ENCODE data around the gene RFTN1.

The RFTN1 gene

DNA sequence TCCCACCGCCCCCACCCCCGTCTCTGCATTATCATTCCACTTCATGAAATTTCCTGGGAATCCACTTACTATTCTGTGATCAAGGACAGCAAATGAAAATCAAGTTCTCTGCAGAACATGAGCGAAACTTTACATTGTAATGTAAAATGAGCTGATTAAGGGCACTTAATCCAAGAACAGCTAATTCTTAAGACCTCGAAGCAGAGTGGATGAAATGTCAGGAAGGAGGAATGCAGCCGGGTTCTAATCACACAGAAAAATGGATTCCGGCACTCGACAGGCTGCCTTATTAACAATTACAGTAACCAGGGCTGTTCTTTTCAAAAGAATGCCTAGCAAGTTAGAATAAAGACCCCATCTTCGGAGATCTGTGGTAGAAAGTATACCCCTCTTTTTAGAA, 57.5 kb downstream of the RFTN1 start:
- no peak for DNase-seq (ENCODE audit: low spot score)
- no peak for TF ChIP-seq CTCF (IDR thresholded peaks at IDR 0.05; ENCODE audit: extremely low read depth, missing control alignments)

DNA sequence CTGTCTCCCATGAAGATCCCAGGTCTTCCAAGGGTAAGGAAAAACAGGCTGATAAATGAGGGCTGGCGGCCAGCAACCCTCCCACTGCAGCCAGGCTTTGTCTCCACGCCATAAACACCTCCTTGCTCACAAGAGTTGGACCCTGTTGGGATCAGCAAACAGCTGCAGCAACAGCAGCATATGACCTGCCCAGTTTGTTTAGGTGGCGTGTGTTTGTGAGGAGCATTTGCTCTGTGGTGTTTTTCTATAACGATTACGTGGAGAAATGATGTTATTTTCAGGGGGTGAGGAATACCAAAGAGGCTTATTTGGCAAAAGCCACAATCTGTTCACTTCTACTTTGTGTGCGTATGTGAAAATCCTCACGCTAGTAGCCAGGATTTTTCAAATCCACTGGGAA, 58.5 kb downstream of the RFTN1 start:
- DNase-seq (ENCODE audit: low spot score): no peak
- TF ChIP-seq CTCF (IDR thresholded peaks at IDR 0.05; ENCODE audit: extremely low read depth, missing control alignments): no peak

DNA sequence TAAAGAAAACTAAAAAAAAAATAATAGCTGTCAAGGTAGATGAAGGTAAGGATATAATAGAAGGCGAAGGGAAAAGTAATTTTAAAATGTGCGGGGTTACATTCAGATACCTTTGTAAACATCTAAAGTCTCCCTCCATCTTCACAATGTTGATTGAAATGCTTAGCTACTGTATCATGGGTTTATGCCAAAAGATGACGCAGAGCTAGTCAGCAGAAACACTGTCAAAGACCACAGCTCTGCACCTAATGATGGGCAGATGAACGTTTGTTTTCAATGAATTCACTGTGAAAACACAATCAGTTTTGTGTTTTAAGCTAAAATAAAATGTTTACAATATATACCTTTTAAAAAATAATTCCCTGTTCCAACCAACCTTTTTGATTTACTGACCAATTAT, 61.2 kb downstream of the RFTN1 start:
- TF ChIP-seq CTCF (IDR thresholded peaks at IDR 0.05; ENCODE audit: extremely low read depth, missing control alignments): no peak
- DNase-seq (ENCODE audit: low spot score): no peak

DNA sequence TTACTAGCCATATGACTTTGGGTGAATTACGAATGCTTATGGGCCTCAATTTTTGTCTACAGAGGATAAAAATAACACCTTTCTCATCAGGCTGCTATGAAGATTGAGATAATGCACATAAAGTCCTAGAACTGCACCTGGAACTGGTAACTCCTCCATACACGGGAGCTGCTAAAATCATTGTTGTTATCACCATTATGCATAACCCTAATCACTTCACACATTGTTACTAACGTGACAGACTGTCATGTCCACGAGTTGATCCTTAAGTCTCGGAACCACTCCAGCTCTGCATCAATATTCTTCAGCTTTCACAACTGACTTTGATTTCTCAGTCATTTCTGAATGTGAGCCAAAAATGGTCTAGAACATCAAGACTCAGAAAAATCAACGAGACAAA, 64.1 kb downstream of the RFTN1 start:
- no peak for DNase-seq (ENCODE audit: low spot score)
- TF ChIP-seq CTCF (IDR thresholded peaks at IDR 0.05; ENCODE audit: extremely low read depth, missing control alignments): no peak

- no peak for DNase-seq (ENCODE audit: low spot score)
- no peak for TF ChIP-seq CTCF (IDR thresholded peaks at IDR 0.05; ENCODE audit: extremely low read depth, missing control alignments)
Measured at GRCh38 chr3:16448639-16449070, 64.8 kb downstream of the RFTN1 start.

- TF ChIP-seq CTCF (IDR thresholded peaks at IDR 0.05; ENCODE audit: extremely low read depth, missing control alignments): no peak
Measured at GRCh38 chr3:16447135-16447534, 66.4 kb downstream of the RFTN1 start.

DNA sequence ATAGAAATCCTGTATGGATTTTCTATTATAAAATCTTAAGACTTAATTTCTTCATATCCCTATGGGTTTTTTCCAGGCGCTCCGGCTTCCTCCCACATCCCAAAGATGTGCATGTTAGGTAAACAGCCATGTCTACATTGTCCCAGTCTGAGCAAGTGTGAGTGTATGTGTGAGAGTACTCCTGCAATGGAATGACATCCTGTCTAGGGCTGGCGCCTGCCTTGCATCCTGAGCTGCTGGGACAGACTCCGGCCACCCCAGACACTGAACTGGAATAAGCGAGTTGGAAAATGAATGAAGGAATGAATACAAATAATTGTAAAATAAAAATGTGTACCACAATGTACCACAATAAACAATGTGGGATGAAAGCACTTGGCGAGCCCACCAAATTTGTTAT, 69.2 kb downstream of the RFTN1 start:
- no peak for TF ChIP-seq CTCF (IDR thresholded peaks at IDR 0.05; ENCODE audit: extremely low read depth, missing control alignments)
- no peak for DNase-seq (ENCODE audit: low spot score)

More at GRCh38 chr3:16447135-16447534, 66.4 kb downstream of the RFTN1 start:
- no peak for DNase-seq (ENCODE audit: low spot score)

Data from GM20000 (cell line).